Tibial nerve (tissue), 4 donors: ENCODE measurements around the gene NRXN2. TPM values are rescaled to one million over a fixed set of nuclear protein-coding genes. Genes with fewer than 3 reads are reported as not detected.

ENCODE experiments used
- DNase-seq, 2 donors: peaks; one replicate each; pipeline ENCODE4 v3.0.0-alpha.2; 2019; ENCODE audit warnings: low spot score in 2 of 2
- H3K27ac ChIP-seq, 4 donors: fragments of 200-600 bp; sonication (generic) in 3 of 4; one replicate each; pipeline ENCODE4 v1.5.1; 2017 to 2019; ENCODE audit warnings: mild to moderate bottlenecking in 1 of 4
- H3K27me3 ChIP-seq, 2 donors: fragments of 200-600 bp; sonication (generic) in 1 of 2; one replicate each; pipeline versions ENCODE4 v1.5.1 to v1.6.0; 2017 to 2019
- H3K36me3 ChIP-seq, 3 donors: fragments of 200-600 bp; sonication (generic); one replicate each; pipeline ENCODE4 v1.5.1; 2018 to 2019
- H3K4me1 ChIP-seq, 4 donors: fragments of 200-600 bp; sonication (generic) in 3 of 4; one replicate each; pipeline ENCODE4 v1.5.1; 2017 to 2019
- H3K4me3 ChIP-seq, 4 donors: fragments of 200-600 bp; sonication (generic) in 3 of 4; one replicate each; pipeline ENCODE4 v1.5.1; 2017 to 2019; ENCODE audit warnings: mild to moderate bottlenecking in 1 of 4, moderate library complexity in 1 of 4
- H3K9me3 ChIP-seq, 4 donors: fragments of 200-600 bp; sonication (generic) in 3 of 4; one replicate each; pipeline ENCODE4 v1.5.1; 2017 to 2019
- CTCF ChIP-seq, 5 experiments: fragments of 200-600 bp in 3 of 5; fragments of 450-650 bp in 2 of 5; sonication (generic) in 3 of 5; IDR thresholded peaks; one replicate each; pipeline ENCODE4 v1.5.1; 2016 to 2019; ENCODE audit warnings: antibody characterized with exemption in 5 of 5, mild to moderate bottlenecking in 3 of 5, moderate library complexity in 2 of 5
- EP300 ChIP-seq, 2 donors: sonication (generic); formaldehyde crosslinking; IDR thresholded peaks; one replicate each; pipeline ENCODE4 v1.6.1; 2017; ENCODE audit warnings: antibody characterized with exemption in 2 of 2, mild to moderate bottlenecking in 1 of 2
- POLR2A ChIP-seq, 2 donors: fragments of 450-650 bp; IDR thresholded peaks; one replicate each; pipeline ENCODE4 v1.6.1; 2017; ENCODE audit warnings: antibody characterized with exemption in 2 of 2, mild to moderate bottlenecking in 2 of 2, moderate library complexity in 2 of 2
- WGBS, 2 donors: methylation state at CpG; one replicate each; pipeline ENCODE4 v1.1.5; 2018; 5-methylcytosine and 5-hydroxymethylcytosine counted together
- total RNA-seq, 4 donors: library from RNA; depleted of rRNA; stranded (reverse); fragments of >200 nt; gene quantifications; one replicate each; pipeline ENCODE4 v1.1.0, GENCODE V29; 2016

The NRXN2 gene
- total RNA-seq, 4 donors from 2014 or later = 1.7 to 25.5 (median 8.7) TPM

GRCh38 chr11:64556721-64557250, 166.2 kb downstream of the NRXN2 start:
- TF ChIP-seq EP300 (IDR thresholded peaks at IDR 0.05) (no peak), POLR2A (IDR thresholded peaks at IDR 0.05) (no peak), CTCF (IDR thresholded peaks at IDR 0.05) (no peak)
- no peaks in the 10 kb centered on the region for H3K27me3 ChIP-seq
- no peaks in the 10 kb centered on the region for H3K36me3 ChIP-seq
- peaks cover 0 to 24% (median 7%) of the 10 kb centered on the region in 4 donors for H3K4me1 ChIP-seq
- no peak for DNase-seq
- H3K9me3 ChIP-seq = no peaks in the 10 kb centered on the region
- no peak overlapping the region for H3K27ac ChIP-seq
- H3K4me3 ChIP-seq = no peak overlapping the region
- 87 to 89% methylated on average over 12 of the region's 12 CpGs for WGBS, 2 donors

Other genes with a start within 250 kb of the NRXN2 start
- gene SLC22A11, start 167.3 kb downstream of the NRXN2 start, total RNA-seq = not detected
- gene SLC22A12, start 132.0 kb downstream of the NRXN2 start, total RNA-seq = under 1 TPM in 1 of 4 donors, not detected in 3; 0.30 TPM
- gene RASGRP2, start 20.9 kb upstream of the NRXN2 start, total RNA-seq = 10 to 100 TPM; 35.4 to 87.0 (median 59.0) TPM
- gene PYGM, start 36.8 kb upstream of the NRXN2 start, total RNA-seq = 10 to 100 TPM in 2 of 4 donors, 1 to 10 TPM in 2; 2.1 to 18.6 (median 9.9) TPM
- 100 to 1,000 TPM; 368 to 416 (median 372) TPM for gene SF1, start 55.3 kb upstream of the NRXN2 start, total RNA-seq
- 10 to 100 TPM; 10.6 to 22.2 (median 13.5) TPM for gene MAP4K2, start 80.0 kb upstream of the NRXN2 start, total RNA-seq
- 10 to 100 TPM; 15.3 to 30.9 (median 19.7) TPM for gene MEN1, start 87.4 kb upstream of the NRXN2 start, total RNA-seq
- under 1 TPM in 3 of 4 donors, not detected in 1; under 0.01 to 0.30 (median 0.21) TPM for gene CDC42BPG, start 121.5 kb upstream of the NRXN2 start, total RNA-seq
- gene EHD1, start 155.4 kb upstream of the NRXN2 start, total RNA-seq = 10 to 100 TPM; 35.2 to 93.9 (median 42.6) TPM
- gene ATG2A, start 194.0 kb upstream of the NRXN2 start, total RNA-seq = 10 to 100 TPM; 33.0 to 93.6 (median 45.8) TPM
- gene PPP2R5B, start 201.5 kb upstream of the NRXN2 start, total RNA-seq = 10 to 100 TPM; 10.7 to 21.4 (median 20.2) TPM
- not detected for gene GPHA2, start 212.7 kb upstream of the NRXN2 start, total RNA-seq
- not detected for gene MAJIN, start 248.9 kb upstream of the NRXN2 start, total RNA-seq